NCI-H2196 treated with DMSO at 0.1 percent for 48 hours (cell line): ENCODE results near the gene MATCAP1.
A peak's percentile ranks its signal among the peaks of the same experiment; 100 is the strongest.

Experiments used
- DNase-seq: peaks from one replicate; lab custom pipeline; 2025; ENCODE audit not compliant: unreplicated experiment; lab: John Stamatoyannopoulos, UW

Gene MATCAP1

GRCh38 chr16:67183627-67184452, at the start of gene MATCAP1:
TSS of gene MATCAP1 (minus strand) at chr16:67183963. CDS start at chr16:67180610, 3,353 bp downstream.
- peak; percentile 83 for DNase-seq

- peak; percentile 15 for DNase-seq
These were observed 47.3 kb upstream of the MATCAP1 start for GRCh38 chr16:67230809-67231660.

- DNase-seq, result no peak
These were observed 46.4 kb upstream of the MATCAP1 start for GRCh38 chr16:67229906-67230808.

GRCh38 chr16:67228905-67229304, 45.1 kb upstream of the MATCAP1 start:
- no peak for DNase-seq

- DNase-seq, result no peak
These were observed 44.4 kb upstream of the MATCAP1 start for GRCh38 chr16:67228034-67228785.

- DNase-seq, result no peak
These were observed 43.8 kb upstream of the MATCAP1 start for GRCh38 chr16:67227567-67227921.

GRCh38 chr16:67226804-67227566, 43.2 kb upstream of the MATCAP1 start, which contains the start of gene TMEM208:
TSS of gene TMEM208 (plus strand) at chr16:67227130. CDS start at chr16:67227219, 89 bp downstream.
- peak; percentile 78 for DNase-seq

GRCh38 chr16:67226295-67226803, 42.6 kb upstream of the MATCAP1 start:
- DNase-seq, result no peak

- DNase-seq, result no peak
These were observed 40.2 kb upstream of the MATCAP1 start for GRCh38 chr16:67223992-67224391.

- DNase-seq, result no peak
These were observed 33.1 kb upstream of the MATCAP1 start for GRCh38 chr16:67216612-67217490.

- DNase-seq, result no peak
These were observed 31.9 kb upstream of the MATCAP1 start for GRCh38 chr16:67215706-67216105.

GRCh38 chr16:67213197-67214019, 29.6 kb upstream of the MATCAP1 start:
- DNase-seq, result no peak

GRCh38 chr16:67212766-67213165, 29.0 kb upstream of the MATCAP1 start:
- no peak for DNase-seq

GRCh38 chr16:67211674-67212073, 27.9 kb upstream of the MATCAP1 start:
- no peak for DNase-seq

- DNase-seq, result no peak
These were observed 26.5 kb upstream of the MATCAP1 start for GRCh38 chr16:67210069-67210937.

GRCh38 chr16:67209565-67209964, 25.8 kb upstream of the MATCAP1 start:
- no peak for DNase-seq
